ENCODE measurements around the gene SEC63.

Gene SEC63

DNA sequence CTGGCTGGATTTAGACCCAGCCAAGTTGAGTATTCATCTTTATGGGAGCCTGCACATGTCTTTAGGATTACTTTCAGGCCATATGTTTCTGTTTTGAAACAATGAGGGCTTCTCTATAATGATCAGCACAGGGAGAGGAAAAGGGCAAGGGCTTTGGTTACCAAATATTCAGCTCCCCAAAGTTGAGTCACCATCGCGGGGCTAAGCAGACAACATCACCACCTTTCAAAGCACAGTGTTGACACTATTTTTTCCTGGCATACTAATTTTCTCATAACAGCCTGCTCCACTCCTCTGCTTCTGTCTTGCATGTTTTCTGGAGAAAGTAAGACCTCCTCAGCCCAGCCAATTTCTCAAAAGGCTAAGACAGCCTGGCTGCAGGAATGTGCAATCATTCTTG is 138.8 kb downstream of the SEC63 start:
- Histone ChIP-seq H2AFZ (ENCODE audit: low read depth) (no peak overlapping the region), H3K4me1 (ENCODE audit: low read depth, poor library complexity, severe bottlenecking) (peaks cover 11% of the 10 kb centered on the region)
- TF ChIP-seq, protein P1, sequence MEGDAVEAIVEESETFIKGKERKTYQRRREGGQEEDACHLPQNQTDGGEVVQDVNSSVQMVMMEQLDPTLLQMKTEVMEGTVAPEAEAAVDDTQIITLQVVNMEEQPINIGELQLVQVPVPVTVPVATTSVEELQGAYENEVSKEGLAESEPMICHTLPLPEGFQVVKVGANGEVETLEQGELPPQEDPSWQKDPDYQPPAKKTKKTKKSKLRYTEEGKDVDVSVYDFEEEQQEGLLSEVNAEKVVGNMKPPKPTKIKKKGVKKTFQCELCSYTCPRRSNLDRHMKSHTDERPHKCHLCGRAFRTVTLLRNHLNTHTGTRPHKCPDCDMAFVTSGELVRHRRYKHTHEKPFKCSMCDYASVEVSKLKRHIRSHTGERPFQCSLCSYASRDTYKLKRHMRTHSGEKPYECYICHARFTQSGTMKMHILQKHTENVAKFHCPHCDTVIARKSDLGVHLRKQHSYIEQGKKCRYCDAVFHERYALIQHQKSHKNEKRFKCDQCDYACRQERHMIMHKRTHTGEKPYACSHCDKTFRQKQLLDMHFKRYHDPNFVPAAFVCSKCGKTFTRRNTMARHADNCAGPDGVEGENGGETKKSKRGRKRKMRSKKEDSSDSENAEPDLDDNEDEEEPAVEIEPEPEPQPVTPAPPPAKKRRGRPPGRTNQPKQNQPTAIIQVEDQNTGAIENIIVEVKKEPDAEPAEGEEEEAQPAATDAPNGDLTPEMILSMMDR (conservative IDR thresholded peaks at IDR 0.05; ENCODE audit: low read depth, low read length), result no peak

DNA sequence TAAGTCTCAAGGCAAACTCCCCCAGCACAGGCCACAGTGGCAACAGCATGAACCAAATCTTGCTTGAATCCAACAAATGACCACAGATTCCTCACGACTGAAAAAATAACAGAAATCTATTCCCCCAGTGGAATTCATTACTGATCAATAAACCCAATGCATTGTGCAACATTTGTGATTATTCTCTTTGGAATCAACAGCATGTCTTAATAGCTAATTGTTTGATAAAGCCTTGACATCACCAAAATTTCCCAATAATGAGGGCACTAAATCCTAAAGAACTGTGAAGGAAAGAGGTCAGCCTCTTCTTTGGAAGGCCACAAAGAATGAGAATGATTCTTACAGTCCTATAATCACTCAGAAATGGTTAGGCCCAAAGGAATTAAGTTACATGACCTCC is 139.7 kb downstream of the SEC63 start:
- no peaks in the 10 kb centered on the region for H4K20me1 ChIP-seq (ENCODE audit: insufficient read depth)
- TF ChIP-seq, protein P1 (conservative IDR thresholded peaks at IDR 0.05; ENCODE audit: low read depth, low read length), result no peak
- no peaks in the 10 kb centered on the region; the same call in 1 of the 2 replicates for H3K27me3 ChIP-seq (ENCODE audit: insufficient read depth, low read depth)
- H3K9ac ChIP-seq, result no peak overlapping the region
- H3K79me2 ChIP-seq (ENCODE audit: insufficient read depth, low read depth), result no peaks in the 10 kb centered on the region
- peaks cover 11% of the 10 kb centered on the region for H3K4me1 ChIP-seq (ENCODE audit: low read depth, poor library complexity, severe bottlenecking)
- no peaks in the 10 kb centered on the region for H3K36me3 ChIP-seq (ENCODE audit: insufficient read depth)
- no peak overlapping the region for H2AFZ ChIP-seq (ENCODE audit: low read depth)
- H3K4me2 ChIP-seq, result no peak overlapping the region
- H3K4me3 ChIP-seq (IDR thresholded peaks at IDR 0.05; ENCODE audit: insufficient read depth, low read depth, low read length), result no peak overlapping the region
- H3K27ac ChIP-seq, result no peak overlapping the region

More for the DNA sequence above, 138.8 kb downstream of the SEC63 start:
- Histone ChIP-seq H3K4me2 (no peak overlapping the region), H4K20me1 (ENCODE audit: insufficient read depth) (no peaks in the 10 kb centered on the region), H3K27me3 (ENCODE audit: insufficient read depth, low read depth) (no peaks in the 10 kb centered on the region; the same call in 1 of the 2 replicates), H3K27ac (no peak overlapping the region), H3K4me3 (IDR thresholded peaks at IDR 0.05; ENCODE audit: insufficient read depth, low read depth, low read length) (no peak overlapping the region), H3K36me3 (ENCODE audit: insufficient read depth) (no peaks in the 10 kb centered on the region), H3K9ac (no peak overlapping the region), H3K79me2 (ENCODE audit: insufficient read depth, low read depth) (no peaks in the 10 kb centered on the region)

DNA sequence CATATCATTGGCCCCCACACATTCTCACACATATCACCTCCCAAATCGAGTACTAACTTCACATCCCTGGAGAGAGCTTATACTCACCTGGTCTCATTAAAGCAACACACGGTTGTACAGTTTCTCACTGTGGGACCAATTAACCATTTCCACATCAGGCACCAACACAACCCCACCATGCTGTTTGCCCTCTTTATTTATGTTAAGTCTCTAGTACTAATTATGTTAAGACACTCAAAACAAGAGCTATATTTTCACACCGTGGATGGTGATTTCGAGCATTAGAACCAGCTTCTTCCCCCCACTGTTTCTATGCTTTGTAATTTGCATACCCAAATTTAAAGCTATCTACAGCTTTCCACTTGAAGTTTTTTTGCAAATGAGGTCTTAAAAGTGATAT is 140.2 kb downstream of the SEC63 start:
- TF ChIP-seq, protein P1 (conservative IDR thresholded peaks at IDR 0.05; ENCODE audit: low read depth, low read length), result no peak
- Histone ChIP-seq H3K4me1 (ENCODE audit: low read depth, poor library complexity, severe bottlenecking) (peaks cover 9% of the 10 kb centered on the region), H2AFZ (ENCODE audit: low read depth) (no peak overlapping the region), H4K20me1 (ENCODE audit: insufficient read depth) (no peaks in the 10 kb centered on the region), H3K27me3 (ENCODE audit: insufficient read depth, low read depth) (no peaks in the 10 kb centered on the region; the same call in 1 of the 2 replicates), H3K4me2 (no peak overlapping the region), H3K27ac (no peak overlapping the region), H3K36me3 (ENCODE audit: insufficient read depth) (no peaks in the 10 kb centered on the region), H3K4me3 (IDR thresholded peaks at IDR 0.05; ENCODE audit: insufficient read depth, low read depth, low read length) (no peak overlapping the region), H3K9ac (no peak overlapping the region), H3K79me2 (ENCODE audit: insufficient read depth, low read depth) (no peaks in the 10 kb centered on the region)
